Measurements from ENCODE around the gene AHSA1.
A peak's percentile ranks its signal among the peaks of the same experiment; 100 is the strongest.
"Not testable (repeated sequence)": the region's sequence is repeated elsewhere in the genome, so short reads cannot be mapped to it uniquely, and the experiment has no call there.

Gene AHSA1

DNA sequence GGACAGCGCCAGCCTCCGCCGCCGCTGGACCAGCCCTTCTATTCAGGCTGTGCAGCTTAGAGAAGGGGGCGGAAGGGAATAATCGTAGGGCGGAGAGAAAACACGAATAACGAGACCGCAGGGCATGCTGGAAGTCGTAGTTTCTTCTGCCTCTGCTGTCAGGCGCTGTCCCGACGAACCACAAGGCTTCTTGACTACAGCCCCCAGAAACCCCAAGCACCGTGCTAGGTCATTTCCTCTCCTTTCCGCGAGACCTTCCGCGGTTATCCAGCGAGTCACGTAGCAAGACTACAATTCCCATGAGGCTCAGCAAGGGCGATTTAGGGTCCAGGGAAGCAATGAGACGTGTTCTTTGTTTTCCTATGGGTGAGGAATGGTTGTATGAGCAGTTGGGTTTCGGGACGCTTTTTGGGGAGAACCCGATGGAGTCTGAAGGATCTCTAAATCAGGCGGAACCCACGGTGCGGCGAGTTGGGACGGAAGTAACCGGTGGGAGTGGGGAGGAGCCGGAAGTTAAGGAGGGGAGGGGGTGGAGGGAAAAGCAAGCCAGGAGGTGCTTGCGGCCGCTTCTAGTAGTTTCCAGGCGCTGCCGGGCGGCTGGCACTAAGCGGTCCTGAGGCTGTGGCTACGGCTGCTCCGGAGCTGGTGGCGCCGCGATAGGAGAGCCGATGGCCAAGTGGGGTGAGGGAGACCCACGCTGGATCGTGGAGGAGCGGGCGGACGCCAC, at the start of gene AHSA1, which contains the start of gene VIPAS39:
TSS of gene AHSA1 (plus strand) at position 572 of the 727 bp plus-strand sequence. CDS start at position 669, 97 bp downstream.
TSS of gene VIPAS39 (minus strand) at position 80 of the 727 bp plus-strand sequence. CDS start 3,499 bp downstream, outside the sequence.
- DNase-seq = peak; percentile 96 to 97

DNA sequence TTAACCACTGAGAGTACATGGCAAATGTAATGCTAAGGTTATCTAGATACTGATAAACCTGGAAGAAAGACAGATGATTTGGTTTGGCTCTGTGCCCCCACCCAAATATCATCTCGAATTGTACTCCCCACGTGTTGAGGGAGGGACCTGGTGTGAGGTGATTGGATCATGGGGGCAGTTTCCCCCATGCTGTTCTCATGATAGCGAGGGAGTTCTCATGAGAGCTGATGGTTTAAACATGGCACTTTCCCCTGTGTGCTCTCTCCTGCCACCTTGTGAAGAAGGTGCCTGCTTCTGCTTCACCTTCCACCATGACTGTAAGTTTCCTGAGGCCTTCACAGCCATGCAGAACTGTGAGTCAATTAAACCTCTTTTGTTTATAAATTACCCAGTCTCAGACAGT, 48.8 kb upstream of the AHSA1 start:
- peak in 1 of 2 experiments; percentile 28 for DNase-seq

DNA sequence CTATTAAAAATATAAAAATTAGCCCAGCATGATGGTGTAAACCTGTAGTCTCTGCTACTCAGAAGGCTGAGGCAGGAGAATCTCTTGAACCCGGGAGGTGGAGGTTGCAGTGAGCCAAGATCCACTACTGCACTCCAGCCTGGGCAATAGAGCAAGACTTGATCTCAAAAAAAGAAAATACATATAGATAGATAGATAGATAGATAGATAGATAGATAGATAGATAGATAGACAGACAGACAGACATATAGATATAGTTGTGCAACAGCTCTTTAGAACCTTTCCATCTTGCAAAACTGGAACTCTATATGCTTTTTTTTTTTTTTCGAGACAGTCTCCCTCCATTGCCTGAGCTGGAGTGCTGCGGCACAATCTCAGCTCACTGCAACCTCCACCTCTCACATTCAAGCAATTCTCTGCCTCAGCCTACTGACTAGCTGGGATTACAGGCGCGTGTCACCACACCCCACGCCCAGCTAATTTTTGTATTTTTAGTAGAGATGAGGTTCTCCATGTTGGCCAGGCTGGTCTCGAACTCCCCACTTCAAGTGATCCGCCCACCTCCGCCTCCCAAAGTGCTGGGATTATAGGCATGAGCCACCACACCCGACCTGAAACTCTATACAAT, 42.4 kb upstream of the AHSA1 start:
- not testable (repeated sequence) for DNase-seq

DNA sequence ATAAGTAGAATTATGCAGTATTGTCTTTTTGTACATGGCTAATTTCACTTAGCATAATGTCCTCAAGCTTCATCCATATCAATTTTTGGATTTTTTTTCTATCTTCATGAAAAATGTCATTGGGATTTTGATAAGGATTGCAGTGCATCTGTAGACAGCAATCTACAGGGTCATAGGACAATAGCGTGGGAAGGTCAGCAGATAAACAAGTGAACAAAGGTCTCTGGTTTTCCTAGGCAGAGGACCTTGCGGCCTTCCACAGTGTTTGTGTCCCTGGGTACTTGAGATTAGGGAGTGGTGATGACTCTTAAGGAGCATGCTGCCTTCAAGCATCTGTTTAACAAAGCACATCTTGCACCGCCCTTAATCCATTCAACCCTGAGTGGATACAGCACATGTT, 41.8 kb upstream of the AHSA1 start:
- DNase-seq = not testable (repeated sequence)

DNA sequence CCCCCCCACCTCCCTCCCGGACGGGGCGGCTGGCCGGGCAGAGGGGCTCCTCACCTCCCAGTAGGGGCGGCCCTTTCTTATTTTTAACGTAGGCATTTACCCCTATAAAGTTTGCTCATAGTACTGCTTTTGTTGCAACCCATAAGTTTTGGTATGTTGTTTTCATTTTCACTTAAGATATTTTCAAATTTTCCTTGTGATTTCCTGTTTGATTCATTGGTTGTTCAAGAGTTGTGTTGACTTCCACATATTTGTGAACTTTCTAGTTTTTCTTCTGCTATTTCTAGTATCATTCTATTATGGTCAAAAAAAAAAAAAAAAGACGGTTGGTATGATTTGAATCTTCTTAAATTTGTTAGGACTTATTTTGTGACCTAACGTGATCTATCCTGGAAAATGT, 41.1 kb upstream of the AHSA1 start:
- no peak for DNase-seq

DNA sequence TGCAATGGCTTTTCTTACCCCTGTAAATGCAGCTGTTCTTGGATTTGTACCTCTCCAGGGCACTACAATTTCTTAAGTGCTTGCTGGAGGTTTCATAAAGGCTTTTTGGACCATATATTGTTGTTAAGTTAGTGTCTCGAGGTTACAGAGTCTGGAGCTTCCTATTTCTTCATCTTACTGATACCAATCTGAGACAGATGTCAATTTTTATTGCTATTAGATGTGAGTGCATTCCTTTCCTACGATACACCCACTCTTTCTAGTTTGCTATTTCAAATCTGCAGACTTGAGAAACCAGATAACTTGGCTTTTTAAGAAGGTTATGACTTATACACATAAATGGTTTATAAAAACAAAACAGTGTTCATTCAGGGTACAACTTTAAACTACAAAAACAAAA, 36.7 kb upstream of the AHSA1 start:
- no peak for DNase-seq

DNA sequence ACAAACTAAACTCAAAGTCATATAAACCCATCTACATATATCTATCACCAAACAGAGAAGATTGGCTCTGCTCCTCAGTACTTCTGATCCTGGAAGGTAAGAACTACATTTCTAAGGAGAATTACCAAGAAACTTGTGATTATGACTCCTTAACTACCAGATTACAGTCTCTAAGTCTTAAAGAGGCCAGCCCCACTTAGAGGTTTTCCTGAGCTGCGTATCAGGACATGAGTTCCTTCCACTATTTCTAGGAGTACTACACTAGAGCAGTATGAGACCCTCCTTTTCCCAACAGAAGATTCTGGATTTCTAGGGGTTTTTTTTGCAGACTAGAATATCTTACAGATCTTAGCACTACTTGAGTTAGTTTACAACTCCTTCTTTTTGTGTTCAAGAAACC, 34.5 kb upstream of the AHSA1 start, which contains the start of gene NOXRED1:
TSS of gene NOXRED1 (minus strand) at position 101 of the 400 bp plus-strand sequence. CDS start 634 bp downstream, outside the sequence.
- no peak for DNase-seq

DNA sequence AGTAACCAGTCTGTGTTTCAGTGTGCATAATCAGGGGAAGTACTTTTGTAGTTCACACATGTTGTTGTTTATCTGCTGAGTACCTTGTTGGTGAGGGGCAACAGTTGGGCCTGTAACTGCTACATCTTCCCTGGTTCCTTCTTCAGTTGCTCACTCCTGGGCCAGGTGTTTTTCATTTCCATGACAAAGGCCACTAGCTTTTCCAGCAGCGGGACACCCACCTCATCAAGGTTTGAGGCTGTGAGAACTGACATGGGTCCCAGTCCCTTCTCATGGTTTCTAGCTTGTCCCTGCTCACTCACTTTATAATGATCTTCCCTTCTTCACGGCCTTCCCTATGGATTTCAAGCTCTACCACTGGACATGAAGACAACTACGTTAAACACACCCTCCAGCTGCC, 33.0 kb upstream of the AHSA1 start:
- DNase-seq = no peak

DNA sequence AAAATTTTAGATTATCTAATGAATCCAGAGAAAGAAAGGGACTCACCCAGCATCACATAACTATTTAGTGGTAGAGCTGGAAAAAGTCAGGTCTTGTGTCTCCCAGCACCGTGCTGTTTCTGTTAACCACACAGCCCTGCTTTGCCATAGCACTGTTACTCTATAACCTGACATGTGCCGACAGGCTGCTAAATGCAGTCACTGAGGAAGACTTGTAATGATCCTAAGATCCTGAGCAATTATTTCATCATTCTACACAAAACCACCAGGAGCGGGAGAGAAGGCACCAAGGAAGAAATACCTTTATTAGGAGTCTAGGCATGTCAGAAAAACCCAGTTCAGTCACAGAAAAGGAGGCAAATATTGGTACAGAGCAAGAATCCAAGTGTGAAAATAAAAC, 31.5 kb upstream of the AHSA1 start:
- DNase-seq = no peak

DNA sequence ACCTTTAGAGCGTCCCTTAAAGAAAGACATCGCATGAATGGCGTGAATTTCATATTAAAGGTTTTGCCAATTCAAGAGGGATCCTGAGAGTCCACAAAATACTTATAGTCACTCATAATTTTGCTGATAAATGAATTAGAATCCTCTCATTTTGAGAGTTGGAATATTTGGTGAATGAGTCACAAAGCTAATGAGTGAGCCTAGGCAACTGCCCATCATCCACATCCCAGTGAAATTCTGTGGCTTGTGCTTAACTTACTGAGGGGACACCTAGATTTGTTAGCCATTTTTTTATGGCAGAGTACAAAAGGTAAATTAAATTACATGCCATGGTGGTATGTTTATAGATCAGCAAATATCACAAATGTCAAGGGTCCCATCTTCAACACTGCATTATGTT, 21.9 kb upstream of the AHSA1 start:
- no peak for DNase-seq

DNA sequence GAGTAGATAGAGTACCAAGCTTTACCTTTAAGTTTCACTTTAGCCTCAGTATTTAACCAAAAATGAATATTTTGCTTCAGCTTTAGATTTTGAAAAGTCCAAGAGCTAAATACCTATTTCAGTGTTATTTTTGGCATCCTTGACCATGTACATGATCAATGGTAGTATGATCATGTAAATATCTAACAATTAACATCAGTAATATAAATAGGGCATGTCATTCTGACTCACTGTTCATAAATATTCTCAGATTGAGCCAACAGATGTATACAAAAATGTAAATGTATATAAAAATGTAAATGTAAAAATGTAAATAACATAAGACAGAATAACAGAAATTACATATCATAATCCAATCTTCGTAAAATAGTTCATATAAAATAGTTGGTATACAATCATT, 19.3 kb upstream of the AHSA1 start:
- DNase-seq = no peak

DNA sequence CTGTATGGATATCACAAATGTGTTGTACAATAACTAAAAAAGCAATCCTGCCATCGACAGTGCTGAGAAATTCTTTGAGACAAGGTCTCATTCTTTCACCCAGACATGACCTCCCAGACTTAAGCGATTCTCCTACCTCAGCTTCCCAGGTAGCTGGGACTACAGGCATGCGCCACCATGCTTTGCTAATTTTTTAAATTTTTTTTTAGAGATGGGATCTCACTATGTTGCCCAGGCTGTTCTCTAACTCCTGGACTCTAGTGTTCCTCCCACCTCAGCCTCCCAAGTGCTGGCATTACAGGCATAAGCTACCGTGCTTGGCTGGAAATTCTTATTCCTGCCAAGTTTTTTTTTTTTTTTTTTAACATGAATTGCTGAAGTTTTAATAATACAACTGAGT, 18.0 kb upstream of the AHSA1 start:
- no peak for DNase-seq

DNA sequence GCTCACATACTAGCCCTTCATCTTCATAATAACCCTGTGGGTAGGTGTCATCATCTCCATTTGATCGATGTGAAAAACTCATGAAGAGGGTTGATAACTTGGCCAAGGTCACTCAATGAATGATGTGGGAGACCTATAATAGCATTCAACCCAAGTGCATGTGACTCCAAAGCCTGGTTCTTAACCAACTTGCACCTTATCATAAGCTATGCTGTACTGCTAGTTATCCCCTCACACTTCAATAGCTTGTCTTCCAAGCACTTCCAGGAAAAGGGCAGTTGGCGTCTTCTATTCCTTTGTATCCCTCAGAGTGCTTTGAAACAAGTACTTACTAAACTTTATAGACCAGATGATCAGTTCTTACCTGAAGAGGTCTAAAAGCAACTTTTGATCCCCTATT, 15.7 kb upstream of the AHSA1 start:
- no peak for DNase-seq

DNA sequence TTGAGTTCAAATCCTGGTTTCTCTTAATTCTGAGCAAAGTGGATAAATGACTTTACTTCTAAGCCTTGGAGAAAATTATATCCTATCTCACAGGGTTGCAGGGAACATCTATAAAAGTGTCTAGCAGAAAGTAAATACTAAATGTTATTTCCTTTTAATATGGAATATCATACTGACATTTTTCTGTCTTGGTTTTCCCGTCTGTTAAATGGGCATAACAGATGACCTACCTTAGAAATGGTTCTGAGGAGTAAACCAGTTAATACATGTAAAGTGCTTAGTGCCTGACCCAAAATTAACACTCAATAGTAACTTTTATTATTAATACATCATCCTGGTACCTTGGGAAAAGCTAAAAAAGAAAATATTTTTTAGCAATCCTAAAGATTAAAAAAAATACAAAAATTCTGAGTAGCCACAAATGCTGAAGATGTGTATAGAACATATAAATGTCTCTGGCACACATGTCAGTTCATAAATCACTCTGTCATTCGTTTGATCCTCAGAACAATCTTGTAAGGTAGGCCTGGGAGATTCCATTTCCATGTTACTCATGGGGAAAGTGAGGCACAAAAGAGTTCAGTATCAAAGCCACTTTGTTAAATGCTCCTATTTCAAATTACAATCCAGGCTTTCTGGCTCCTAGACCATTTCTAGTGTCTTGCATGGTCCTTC, 1.8 kb upstream of the AHSA1 start:
- DNase-seq = no peak

DNA sequence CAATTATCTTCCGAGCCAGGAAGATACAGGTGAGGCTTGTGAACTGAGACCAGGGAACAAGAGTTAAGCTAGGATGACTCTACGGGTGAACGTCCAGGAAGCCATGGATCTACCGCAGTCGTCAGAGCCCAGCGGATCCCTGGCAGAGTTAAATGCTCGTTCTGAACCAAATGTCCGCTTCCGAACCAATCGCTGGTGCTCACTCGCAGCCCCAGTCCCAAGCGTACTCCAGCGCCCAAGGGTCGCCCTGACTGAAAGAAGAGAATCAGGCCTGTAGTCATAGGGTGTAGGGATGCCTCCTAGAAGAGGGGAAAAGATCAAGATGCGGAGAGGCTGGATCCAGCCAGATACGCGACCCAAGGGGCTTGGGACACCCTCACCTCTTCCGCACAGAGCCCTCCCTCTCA, 775 bp upstream of the AHSA1 start:
- DNase-seq = no peak

DNA sequence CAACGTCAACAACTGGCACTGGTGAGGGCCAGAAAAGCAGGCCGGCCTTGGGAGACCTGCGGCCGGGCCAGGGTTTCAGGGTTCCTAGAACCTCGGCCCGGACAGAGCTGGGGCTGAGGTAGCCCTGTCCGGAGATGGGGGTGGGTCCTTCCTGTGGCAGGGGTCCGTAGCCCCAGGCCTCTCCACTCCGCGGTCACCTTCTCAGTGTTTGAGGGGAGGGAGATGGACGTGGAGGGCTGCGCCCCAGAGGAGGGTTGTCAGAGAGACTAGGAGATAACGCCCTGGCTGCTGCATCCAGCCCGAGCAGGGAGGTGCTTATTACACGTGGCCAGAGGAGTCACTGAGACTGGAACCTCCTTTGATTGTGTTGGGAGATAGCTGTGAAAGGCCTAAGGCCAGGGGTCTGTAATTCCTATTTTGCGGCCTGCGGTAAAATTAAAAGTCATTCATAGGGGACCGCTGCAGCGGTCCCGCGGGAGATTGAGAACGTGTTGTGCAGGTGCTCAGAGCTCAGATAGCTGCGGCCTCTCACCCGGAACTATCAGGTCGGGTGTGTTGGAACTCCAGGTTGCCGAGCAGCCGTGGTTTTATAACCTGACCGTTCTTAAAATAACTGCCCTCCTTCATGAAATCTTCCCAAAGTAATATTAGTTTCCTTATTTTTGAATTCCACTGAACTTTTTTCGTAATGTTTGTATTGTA, 507 bp downstream of the AHSA1 start:
- no peak for DNase-seq

DNA sequence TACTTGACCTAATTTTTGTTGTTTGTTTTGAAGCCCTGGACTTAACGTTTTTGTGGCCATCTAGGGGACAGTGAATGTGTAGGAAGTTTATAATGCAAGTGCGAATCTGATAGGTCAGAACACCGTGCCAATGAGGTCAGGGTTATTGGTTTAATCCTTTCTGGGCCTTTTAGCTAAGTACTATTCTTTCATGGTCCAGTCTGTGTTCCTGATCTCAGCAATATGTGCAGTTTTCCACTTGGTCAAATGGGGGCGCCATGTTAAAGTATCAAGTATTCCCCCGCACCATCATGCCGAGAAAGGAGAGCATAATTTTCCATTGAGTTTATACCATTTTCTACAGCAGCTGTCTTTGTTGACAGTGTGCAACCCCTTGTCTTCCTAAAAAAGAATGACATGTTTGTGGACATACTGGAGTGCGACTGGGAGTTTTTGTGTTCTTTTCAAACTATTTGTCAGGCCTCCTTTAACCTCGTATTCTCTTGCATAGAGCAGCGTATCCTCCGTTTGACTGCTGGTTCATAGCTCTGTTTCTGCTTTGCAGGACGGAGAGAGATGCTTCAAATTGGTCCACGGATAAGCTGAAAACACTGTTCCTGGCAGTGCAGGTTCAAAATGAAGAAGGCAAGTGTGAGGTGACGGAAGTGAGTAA, 1.3 kb downstream of the AHSA1 start:
- DNase-seq = peak; percentile 44 to 69

DNA sequence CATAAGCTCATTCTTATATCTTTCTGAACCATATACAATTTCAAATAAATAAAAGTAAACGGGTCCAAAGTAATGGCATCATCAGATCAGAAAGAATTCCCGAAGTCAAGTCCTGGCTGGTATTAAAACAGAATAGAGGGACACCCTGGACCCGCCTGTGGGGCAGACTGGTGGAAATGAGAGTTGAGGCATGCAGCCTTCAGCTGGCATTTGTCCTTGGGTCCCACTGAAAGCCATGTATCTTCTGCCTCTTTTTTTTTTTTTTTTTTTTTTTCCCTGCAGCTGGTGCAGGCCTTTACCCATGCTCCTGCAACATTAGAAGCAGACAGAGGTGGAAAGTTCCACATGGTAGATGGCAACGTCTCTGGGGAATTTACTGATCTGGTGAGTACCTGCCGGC, 9.9 kb downstream of the AHSA1 start:
- no peak for DNase-seq

DNA sequence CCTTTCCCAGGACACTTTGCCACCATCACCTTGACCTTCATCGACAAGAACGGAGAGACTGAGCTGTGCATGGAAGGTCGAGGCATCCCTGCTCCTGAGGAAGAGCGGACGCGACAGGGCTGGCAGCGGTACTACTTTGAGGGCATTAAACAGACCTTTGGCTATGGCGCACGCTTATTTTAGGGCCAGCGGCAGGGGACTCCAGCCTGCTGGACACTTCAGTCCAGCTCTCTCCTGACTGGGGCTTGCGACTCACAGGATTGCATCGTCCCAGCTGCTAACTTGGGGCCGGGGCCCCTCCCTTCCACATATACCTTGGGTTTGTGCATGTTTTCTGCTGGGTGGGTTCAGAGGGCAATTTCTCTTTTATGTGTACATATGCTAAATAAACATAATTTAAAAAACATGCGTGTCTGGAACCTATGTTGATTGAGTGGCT, 11.2 kb downstream of the AHSA1 start:
- DNase-seq = no peak

DNA sequence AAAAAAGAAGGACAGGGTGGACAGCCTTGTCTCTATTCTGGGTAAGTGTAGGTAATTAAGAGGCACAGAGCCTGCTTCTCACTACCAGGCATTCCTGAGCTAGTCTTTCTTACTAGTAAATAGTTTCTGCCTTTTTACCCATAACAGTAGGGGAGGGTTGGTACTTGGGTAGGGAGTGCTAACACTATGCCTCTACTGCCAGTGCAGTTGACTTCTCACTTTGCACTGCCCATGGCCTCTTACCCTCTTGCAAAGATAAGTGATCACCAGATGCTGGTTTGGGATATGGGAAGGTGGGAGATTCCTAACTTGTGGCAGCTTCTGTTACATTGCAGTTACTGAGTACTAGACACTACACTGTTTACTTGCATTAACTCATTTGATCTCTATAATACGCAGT, 11.6 kb downstream of the AHSA1 start:
- DNase-seq = no peak

DNA sequence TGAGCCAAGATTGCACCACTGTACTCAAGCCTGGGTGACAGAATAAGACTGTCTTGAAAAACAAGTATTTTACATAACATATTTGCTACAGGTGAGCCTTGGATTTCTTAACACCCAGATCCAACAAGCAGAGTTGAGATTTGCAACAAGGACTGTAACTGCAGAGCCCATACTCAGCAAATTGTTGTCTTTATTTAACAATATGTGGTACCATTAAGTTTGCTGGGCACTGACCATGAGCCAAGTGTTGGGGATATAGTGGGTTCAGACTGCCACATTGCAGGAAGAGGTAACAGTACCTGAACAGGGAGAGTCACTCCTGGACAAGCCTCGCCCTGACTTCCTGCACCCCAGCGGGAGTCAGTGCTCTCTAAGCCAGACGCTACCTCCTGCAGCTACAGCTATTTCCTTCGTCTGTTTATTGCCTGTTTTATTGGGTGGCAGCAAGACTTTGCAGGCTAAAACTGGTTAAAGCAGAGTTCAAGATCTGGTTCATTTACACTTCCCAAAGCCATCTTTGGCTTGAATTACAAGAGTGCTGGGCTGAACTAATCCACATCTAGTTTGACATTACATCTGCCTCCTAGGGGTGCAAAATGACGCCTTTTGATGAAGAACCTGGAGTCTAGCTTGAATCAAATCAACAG, 12.5 kb downstream of the AHSA1 start:
- no peak for DNase-seq

DNA sequence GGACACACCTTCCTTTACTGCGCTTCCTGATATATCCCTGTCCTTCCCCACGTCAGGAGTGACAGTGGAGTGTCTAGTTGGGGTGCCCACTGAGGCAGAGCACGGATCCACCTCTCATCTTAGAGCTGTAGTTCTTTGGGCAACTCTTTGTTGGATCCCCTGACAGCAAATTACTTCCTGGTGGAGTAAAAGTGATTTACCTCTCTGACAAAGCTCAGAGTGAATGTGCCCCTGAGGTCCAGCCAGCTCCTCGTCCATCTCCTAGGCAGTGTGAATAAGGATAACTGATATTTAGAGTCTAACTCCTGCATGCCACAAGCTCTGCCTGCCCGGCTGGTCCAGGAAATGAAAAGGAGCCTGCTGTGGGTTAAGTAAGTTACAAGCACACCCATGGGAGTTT, 16.0 kb downstream of the AHSA1 start:
- no peak for DNase-seq

All from NCI-H446 (cell line).